GM12891 (cell line): ENCODE data around the gene DGKI.

Experiments
- POLR2AphosphoS5 ChIP-seq: IDR thresholded peaks from 2 replicates; pipeline ENCODE4 v1.6.1; 2011; ENCODE audit warnings: low read depth, low read length, control low read depth
- SPI1 ChIP-seq: IDR thresholded peaks from 2 replicates; pipeline ENCODE4 v1.6.1; 2011; ENCODE audit warnings: low read depth, low read length, control low read depth
- TAF1 ChIP-seq: IDR thresholded peaks from 2 replicates; pipeline ENCODE4 v1.6.1; 2011; ENCODE audit warnings: low read depth, low read length, control low read depth

- TF ChIP-seq POLR2AphosphoS5 (no peak), SPI1 (no peak), TAF1 (no peak)
Measured at GRCh38 chr7:137888241-137888640, 41.5 kb upstream of the DGKI start.
